ENCODE data around the gene OPCML. TPM values are rescaled to one million over a fixed set of nuclear protein-coding genes. Genes with fewer than 3 reads are reported as not detected.

OPCML gene
- total RNA-seq, 1 donor from 2014 or later = not detected

GRCh38 chr11:132839236-132839945 is 692.9 kb downstream of the OPCML start:
- ATAC-seq = no peak

GRCh38 chr11:132838627-132839026 is 693.7 kb downstream of the OPCML start:
- ATAC-seq = peak; percentile 83

- ATAC-seq = no peak
Observed at GRCh38 chr11:132831272-132831671, 701.0 kb downstream of the OPCML start.

GRCh38 chr11:132824642-132825041 is 707.7 kb downstream of the OPCML start:
- no peak for ATAC-seq

GRCh38 chr11:132822276-132822675 is 710.0 kb downstream of the OPCML start:
- ATAC-seq = no peak

GRCh38 chr11:132821499-132821898 is 710.8 kb downstream of the OPCML start:
- ATAC-seq = no peak

GRCh38 chr11:132821014-132821413 is 711.3 kb downstream of the OPCML start:
- ATAC-seq = no peak

- no peak for ATAC-seq
Observed at GRCh38 chr11:132818951-132819350, 713.4 kb downstream of the OPCML start.

- ATAC-seq = no peak
Observed at GRCh38 chr11:132817387-132817786, 714.9 kb downstream of the OPCML start.

GRCh38 chr11:132814410-132814809 is 717.9 kb downstream of the OPCML start:
- ATAC-seq = no peak

- ATAC-seq = no peak
Observed at GRCh38 chr11:132811649-132812048, 720.7 kb downstream of the OPCML start.

- ATAC-seq = no peak
Observed at GRCh38 chr11:132809070-132809469, 723.2 kb downstream of the OPCML start.

GRCh38 chr11:132804258-132804657 is 728.0 kb downstream of the OPCML start:
- ATAC-seq = no peak

- no peak for ATAC-seq
Observed at GRCh38 chr11:132803436-132803835, 728.9 kb downstream of the OPCML start.

- ATAC-seq = no peak
Observed at GRCh38 chr11:132802947-132803346, 729.4 kb downstream of the OPCML start.

- ATAC-seq = no peak
Observed at GRCh38 chr11:132793831-132794230, 738.5 kb downstream of the OPCML start.

GRCh38 chr11:132792341-132793140 is 739.8 kb downstream of the OPCML start:
- no peak for ATAC-seq

GRCh38 chr11:132790971-132791370 is 741.3 kb downstream of the OPCML start:
- no peak for ATAC-seq

- no peak for ATAC-seq
Observed at GRCh38 chr11:132790466-132790865, 741.8 kb downstream of the OPCML start.

GRCh38 chr11:132788816-132789325 is 743.4 kb downstream of the OPCML start:
- ATAC-seq = no peak

- no peak for ATAC-seq
Observed at GRCh38 chr11:132785878-132786277, 746.4 kb downstream of the OPCML start.

GRCh38 chr11:132784441-132784840 is 747.9 kb downstream of the OPCML start:
- ATAC-seq = no peak

- no peak for ATAC-seq
Observed at GRCh38 chr11:132782102-132782501, 750.2 kb downstream of the OPCML start.

GRCh38 chr11:132780046-132780445 is 752.3 kb downstream of the OPCML start:
- ATAC-seq = no peak

Data from esophagus mucosa (tissue), 1 donor.